Mammary epithelial cell (primary cell): ENCODE measurements around the gene ZNF783.
"Not testable (repeated sequence)": the region's sequence is repeated elsewhere in the genome, so short reads cannot be mapped to it uniquely, and the experiment has no call there.

Experiments used
- CTCF ChIP-seq, 2 donors: IDR thresholded peaks in 1 of 2; conservative IDR thresholded peaks in 1 of 2; 2 replicates each; pipeline ENCODE4 v1.5.1; 2011 to 2012; ENCODE audit warnings: inconsistent platforms in 2 of 2, low read length in 2 of 2, mild to moderate bottlenecking in 2 of 2, control low read depth in 1 of 2, low read depth in 1 of 2; ENCODE audit not compliant: insufficient read depth in 1 of 2; ENCODE audit errors: extremely low read depth in 1 of 2
- EZH2 ChIP-seq: IDR thresholded peaks from 2 replicates; pipeline ENCODE4 v1.6.1; 2012; ENCODE audit warnings: low read length, inconsistent platforms, borderline replicate concordance

- TF ChIP-seq CTCF (conservative IDR thresholded peaks at IDR 0.05 in 1 of 2, IDR thresholded peaks at IDR 0.05 in 1 of 2; ENCODE audit: extremely low read depth in 1 of 2, insufficient read depth in 1 of 2, low read depth in 1 of 2, low read length in 2 of 2); EZH2: not testable (repeated sequence)
These were observed 10.5 kb upstream of the ZNF783 start for GRCh38 chr7:149251518-149251917.
